Smooth muscle cell of the umbilical artery (primary cell): ENCODE results near the gene TCF4. TPM values are rescaled to one million over a fixed set of nuclear protein-coding genes. Genes with fewer than 3 reads are reported as not detected.

Experiments used
- total RNA-seq: library from RNA; depleted of rRNA; stranded (reverse); fragments of >200 nt; gene quantifications from 2 replicates; pipeline ENCODE4 v1.2.3, GENCODE V29; 2014

TCF4 gene
- 64.4 and 70.0 TPM in 2 replicates for total RNA-seq

DNA sequence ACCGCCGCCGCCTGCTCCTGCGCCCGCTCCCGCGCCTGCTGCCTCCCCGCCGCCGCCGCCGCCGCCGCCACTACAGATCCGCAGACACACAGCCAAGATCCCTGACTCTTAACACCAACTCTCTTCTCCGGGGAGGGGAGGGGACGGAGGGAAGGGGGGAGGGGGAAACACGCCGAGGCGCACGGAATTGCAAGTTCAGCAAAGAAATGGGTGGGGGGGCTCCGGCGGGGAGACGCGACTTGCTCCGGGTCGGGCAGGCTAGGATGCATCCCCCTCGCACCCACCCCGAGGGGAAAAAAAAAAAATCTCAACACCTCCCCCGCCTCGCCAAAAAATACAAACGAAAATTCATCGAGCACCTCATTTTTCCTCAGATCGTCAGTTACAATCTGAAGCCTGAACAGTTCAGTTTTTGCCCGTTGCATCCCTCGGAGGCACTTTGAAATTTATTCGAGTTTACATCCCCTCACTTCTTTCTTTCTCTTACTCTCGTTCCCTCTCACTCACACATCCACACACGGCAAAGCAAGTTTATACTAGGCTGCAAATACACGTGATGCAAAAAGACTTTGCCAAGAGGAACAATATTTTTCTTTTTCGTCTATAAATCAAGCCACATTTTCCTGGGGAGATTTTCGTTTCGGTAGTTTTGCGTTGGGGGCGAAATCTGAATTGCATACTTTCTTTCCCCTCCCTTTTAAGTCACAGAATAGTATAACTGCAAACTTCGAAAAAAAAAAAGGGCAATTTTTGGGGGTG lies at the start of gene TCF4:
TCF4 (minus strand) TSS at position 82 of the 759 bp plus-strand sequence. CDS start 1,076 bp downstream, outside the sequence.

